HL-60 (cell line): ENCODE results near the gene CACTIN.

Source experiments
- DNase-seq, 2 experiments: peaks; one replicate each; pipeline ENCODE4 v3.0.0-alpha.2; 2010 to 2020; ENCODE audit warnings: low read depth in 1 of 2, low spot score in 1 of 2
- H3K27ac ChIP-seq: fragments of 250-450 bp; sonication (Bioruptor Pico); replicated peaks from 2 replicates; pipeline ENCODE4 v1.5.1; 2020; ENCODE audit warnings: mild to moderate bottlenecking, moderate library complexity
- H3K27me3 ChIP-seq: fragments of 250-450 bp; sonication (Bioruptor Pico); 2 replicates; pipeline ENCODE4 v1.5.1; 2021; ENCODE audit warnings: mild to moderate bottlenecking, moderate library complexity; ENCODE audit not compliant: insufficient read depth, poor library complexity, severe bottlenecking
- H3K4me3 ChIP-seq: replicated peaks from 2 replicates; pipeline ENCODE4 v1.5.1; 2011; ENCODE audit warnings: mild to moderate bottlenecking, control low read depth, low read length; ENCODE audit not compliant: insufficient read depth
- GABPA ChIP-seq: IDR thresholded peaks from 2 replicates; pipeline ENCODE4 v1.6.1; 2012; ENCODE audit warnings: low read depth
- POLR2AphosphoS5 ChIP-seq: IDR thresholded peaks from 2 replicates; pipeline ENCODE4 v1.6.1; 2012; ENCODE audit warnings: low read depth
- SPI1 ChIP-seq: IDR thresholded peaks from 2 replicates; pipeline ENCODE4 v1.6.1; 2012; ENCODE audit warnings: low read depth, mild to moderate bottlenecking, borderline replicate concordance
- TF ChIP-seq, protein P1 (sequence below): IDR thresholded peaks from one replicate; pipeline ENCODE4 v1.5.1; 2011; ENCODE audit warnings: low read length, control low read depth, inconsistent platforms; ENCODE audit not compliant: insufficient read depth
- TF ChIP-seq, protein P2 (sequence below): IDR thresholded peaks from 2 replicates; pipeline ENCODE4 v1.6.1; 2012; ENCODE audit warnings: low read depth; ENCODE audit not compliant: insufficient replicate concordance

The CACTIN gene

GRCh38 chr19:3615524-3616135 is 11.0 kb downstream of the CACTIN start:
- DNase-seq = no peak

GRCh38 chr19:3614858-3615505 is 11.6 kb downstream of the CACTIN start:
- DNase-seq = no peak
- Histone ChIP-seq H3K27me3 (no peaks in the 10 kb centered on the region), H3K4me3 (no peak overlapping the region), H3K27ac (no peak overlapping the region)
- TF ChIP-seq, protein P1, sequence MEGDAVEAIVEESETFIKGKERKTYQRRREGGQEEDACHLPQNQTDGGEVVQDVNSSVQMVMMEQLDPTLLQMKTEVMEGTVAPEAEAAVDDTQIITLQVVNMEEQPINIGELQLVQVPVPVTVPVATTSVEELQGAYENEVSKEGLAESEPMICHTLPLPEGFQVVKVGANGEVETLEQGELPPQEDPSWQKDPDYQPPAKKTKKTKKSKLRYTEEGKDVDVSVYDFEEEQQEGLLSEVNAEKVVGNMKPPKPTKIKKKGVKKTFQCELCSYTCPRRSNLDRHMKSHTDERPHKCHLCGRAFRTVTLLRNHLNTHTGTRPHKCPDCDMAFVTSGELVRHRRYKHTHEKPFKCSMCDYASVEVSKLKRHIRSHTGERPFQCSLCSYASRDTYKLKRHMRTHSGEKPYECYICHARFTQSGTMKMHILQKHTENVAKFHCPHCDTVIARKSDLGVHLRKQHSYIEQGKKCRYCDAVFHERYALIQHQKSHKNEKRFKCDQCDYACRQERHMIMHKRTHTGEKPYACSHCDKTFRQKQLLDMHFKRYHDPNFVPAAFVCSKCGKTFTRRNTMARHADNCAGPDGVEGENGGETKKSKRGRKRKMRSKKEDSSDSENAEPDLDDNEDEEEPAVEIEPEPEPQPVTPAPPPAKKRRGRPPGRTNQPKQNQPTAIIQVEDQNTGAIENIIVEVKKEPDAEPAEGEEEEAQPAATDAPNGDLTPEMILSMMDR = no peak
- no peak for TF ChIP-seq SPI1
- TF ChIP-seq POLR2AphosphoS5 = no peak
- no peak for TF ChIP-seq GABPA
- TF ChIP-seq, protein P2, sequence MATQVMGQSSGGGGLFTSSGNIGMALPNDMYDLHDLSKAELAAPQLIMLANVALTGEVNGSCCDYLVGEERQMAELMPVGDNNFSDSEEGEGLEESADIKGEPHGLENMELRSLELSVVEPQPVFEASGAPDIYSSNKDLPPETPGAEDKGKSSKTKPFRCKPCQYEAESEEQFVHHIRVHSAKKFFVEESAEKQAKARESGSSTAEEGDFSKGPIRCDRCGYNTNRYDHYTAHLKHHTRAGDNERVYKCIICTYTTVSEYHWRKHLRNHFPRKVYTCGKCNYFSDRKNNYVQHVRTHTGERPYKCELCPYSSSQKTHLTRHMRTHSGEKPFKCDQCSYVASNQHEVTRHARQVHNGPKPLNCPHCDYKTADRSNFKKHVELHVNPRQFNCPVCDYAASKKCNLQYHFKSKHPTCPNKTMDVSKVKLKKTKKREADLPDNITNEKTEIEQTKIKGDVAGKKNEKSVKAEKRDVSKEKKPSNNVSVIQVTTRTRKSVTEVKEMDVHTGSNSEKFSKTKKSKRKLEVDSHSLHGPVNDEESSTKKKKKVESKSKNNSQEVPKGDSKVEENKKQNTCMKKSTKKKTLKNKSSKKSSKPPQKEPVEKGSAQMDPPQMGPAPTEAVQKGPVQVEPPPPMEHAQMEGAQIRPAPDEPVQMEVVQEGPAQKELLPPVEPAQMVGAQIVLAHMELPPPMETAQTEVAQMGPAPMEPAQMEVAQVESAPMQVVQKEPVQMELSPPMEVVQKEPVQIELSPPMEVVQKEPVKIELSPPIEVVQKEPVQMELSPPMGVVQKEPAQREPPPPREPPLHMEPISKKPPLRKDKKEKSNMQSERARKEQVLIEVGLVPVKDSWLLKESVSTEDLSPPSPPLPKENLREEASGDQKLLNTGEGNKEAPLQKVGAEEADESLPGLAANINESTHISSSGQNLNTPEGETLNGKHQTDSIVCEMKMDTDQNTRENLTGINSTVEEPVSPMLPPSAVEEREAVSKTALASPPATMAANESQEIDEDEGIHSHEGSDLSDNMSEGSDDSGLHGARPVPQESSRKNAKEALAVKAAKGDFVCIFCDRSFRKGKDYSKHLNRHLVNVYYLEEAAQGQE = no peak

More at GRCh38 chr19:3615524-3616135, 11.0 kb downstream of the CACTIN start:
- H3K27ac ChIP-seq = no peak overlapping the region
- no peak for TF ChIP-seq POLR2AphosphoS5
- TF ChIP-seq, protein P1 = no peak
- TF ChIP-seq, protein P2 = no peak
- TF ChIP-seq SPI1 = no peak
- no peak overlapping the region for H3K4me3 ChIP-seq
- no peaks in the 10 kb centered on the region for H3K27me3 ChIP-seq

- TF ChIP-seq, protein P2 = no peak
- TF ChIP-seq SPI1 = no peak
- TF ChIP-seq GABPA = no peak
- TF ChIP-seq POLR2AphosphoS5 = no peak
- TF ChIP-seq, protein P1 = no peak
- Histone ChIP-seq H3K4me3 (no peak overlapping the region), H3K27ac (no peak overlapping the region), H3K27me3 (no peaks in the 10 kb centered on the region)
- DNase-seq = no peak
Observed at GRCh38 chr19:3613818-3614661, 12.6 kb downstream of the CACTIN start.
